Gastrocnemius medialis (tissue), 4 donors: ENCODE data around the gene DNAI4. TPM values are rescaled to one million over a fixed set of nuclear protein-coding genes. Genes with fewer than 3 reads are reported as not detected.

ENCODE experiments used
- ATAC-seq, 2 donors: fragments of 150-250 bp; one replicate each; pipeline ENCODE4 v1.9.1; 2016
- DNase-seq, 2 donors: peaks; one replicate each; pipeline ENCODE4 v3.0.0-alpha.2; 2019
- H3K27ac ChIP-seq, 4 donors: fragments of 200-600 bp; sonication (generic); 1 replicate in 1 of 4; 2 replicates in 3 of 4; pipeline ENCODE4 v1.5.1; 2016 to 2018; ENCODE audit warnings: mild to moderate bottlenecking in 2 of 4, moderate library complexity in 1 of 4
- H3K27me3 ChIP-seq, 3 donors: fragments of 200-600 bp; sonication (generic) in 2 of 3; 1 replicate in 1 of 3; 2 replicates in 2 of 3; pipeline versions ENCODE4 v1.5.1 to v1.6.0; 2016 to 2019; ENCODE audit warnings: mild to moderate bottlenecking in 1 of 3, moderate library complexity in 1 of 3
- H3K36me3 ChIP-seq, 2 donors: fragments of 200-600 bp; sonication (generic) in 1 of 2; one replicate each; pipeline ENCODE4 v1.5.1; 2017 to 2018
- H3K4me1 ChIP-seq, 2 donors: fragments of 200-600 bp; sonication (generic) in 1 of 2; one replicate each; pipeline ENCODE4 v1.5.1; 2016 to 2017; ENCODE audit warnings: mild to moderate bottlenecking in 2 of 2
- H3K4me3 ChIP-seq, 4 donors: fragments of 200-600 bp; sonication (generic) in 3 of 4; 1 replicate in 1 of 4; 2 replicates in 3 of 4; pipeline ENCODE4 v1.5.1; 2016 to 2019; ENCODE audit warnings: mild to moderate bottlenecking in 2 of 4
- H3K9me3 ChIP-seq, 3 donors: fragments of 200-600 bp; sonication (generic) in 2 of 3; 1 replicate in 1 of 3; 2 replicates in 2 of 3; pipeline ENCODE4 v1.5.1; 2016 to 2019
- POLR2A ChIP-seq, 2 donors: fragments of 450-650 bp; IDR thresholded peaks; one replicate each; pipeline ENCODE4 v1.6.1; 2017; ENCODE audit warnings: antibody characterized with exemption in 2 of 2, mild to moderate bottlenecking in 2 of 2, moderate library complexity in 2 of 2
- in situ Hi-C, 4 donors: fragments of 200-750 bp; cut with MboI; loops; one replicate each; pipeline versions ENCODE4 v1.15.0 to v1.8.0; 2017; ENCODE audit warnings: low sequenced_read_pairs in 4 of 4
- intact Hi-C: fragments of 100-400 bp; cut with DNase I; formaldehyde crosslinking; loops from one replicate; pipeline ENCODE4 v1.15.1; 2023; ENCODE audit warnings: low total_unique reads
- total RNA-seq, 4 donors: library from RNA; depleted of rRNA; stranded (reverse); fragments of >200 nt; gene quantifications; one replicate each; pipeline versions ENCODE4 v1.1.0 to v1.2.3, GENCODE V29; 2016
- TF ChIP-seq, protein P1 (sequence below), 5 experiments: fragments of 450-650 bp in 3 of 5; fragments of 200-600 bp in 2 of 5; sonication (generic) in 2 of 5; IDR thresholded peaks in 4 of 5; conservative IDR thresholded peaks in 1 of 5; 1 replicate in 4 of 5; 2 replicates in 1 of 5; pipeline ENCODE4 v1.5.1; 2016 to 2019; ENCODE audit warnings: antibody characterized with exemption in 5 of 5, mild to moderate bottlenecking in 3 of 5, moderate library complexity in 3 of 5

Gene DNAI4
- total RNA-seq, 4 donors from 2014 or later = 0.19 to 0.41 (median 0.29) TPM; not detected in 1

DNA sequence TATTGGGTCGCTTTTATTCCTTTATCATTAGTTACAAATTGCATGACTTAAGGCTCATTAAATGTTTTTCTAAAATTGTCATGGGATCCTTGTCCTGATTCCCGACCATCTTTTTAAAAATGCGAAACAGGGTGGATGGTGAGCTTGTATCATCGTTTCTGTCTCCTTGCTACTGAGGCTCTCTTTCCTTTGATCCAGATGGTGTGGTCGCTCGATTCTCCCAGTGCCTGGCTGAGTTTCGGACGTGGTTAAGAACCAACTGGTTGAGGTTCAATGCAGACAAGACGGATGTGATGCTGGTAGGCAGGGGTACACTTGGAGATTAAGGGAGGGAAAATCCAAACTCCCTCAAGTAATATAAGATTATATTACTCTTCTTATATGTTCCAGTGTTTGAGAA lies 1.3 kb upstream of the DNAI4 start:
- in situ Hi-C loops = loop anchor here in 1 of 4 donors (25.0 kb wide), 1 partner anchor 589 kb away; no protein-coding TSS in a partner anchor
- Histone ChIP-seq H3K27me3 (no peaks in the 10 kb centered on the region), H3K36me3 (no peaks in the 10 kb centered on the region), H3K4me3 (peak overlapping the region; percentile 69 to 96 (median 86)), H3K27ac (peak overlapping the region; percentile 85 to 97 (median 92)), H3K9me3 (no peaks in the 10 kb centered on the region), H3K4me1 (peaks cover 30 to 39% of the 10 kb centered on the region in 2 donors)
- no peak for ATAC-seq
- intact Hi-C loops = loop anchor here (5.0 to 10.0 kb wide), 2 partner anchors 509 to 1504 kb away; partner anchors contain the start of genes LEPR, LEPROT and SERBP1
- DNase-seq = no peak
- TF ChIP-seq, protein P1, sequence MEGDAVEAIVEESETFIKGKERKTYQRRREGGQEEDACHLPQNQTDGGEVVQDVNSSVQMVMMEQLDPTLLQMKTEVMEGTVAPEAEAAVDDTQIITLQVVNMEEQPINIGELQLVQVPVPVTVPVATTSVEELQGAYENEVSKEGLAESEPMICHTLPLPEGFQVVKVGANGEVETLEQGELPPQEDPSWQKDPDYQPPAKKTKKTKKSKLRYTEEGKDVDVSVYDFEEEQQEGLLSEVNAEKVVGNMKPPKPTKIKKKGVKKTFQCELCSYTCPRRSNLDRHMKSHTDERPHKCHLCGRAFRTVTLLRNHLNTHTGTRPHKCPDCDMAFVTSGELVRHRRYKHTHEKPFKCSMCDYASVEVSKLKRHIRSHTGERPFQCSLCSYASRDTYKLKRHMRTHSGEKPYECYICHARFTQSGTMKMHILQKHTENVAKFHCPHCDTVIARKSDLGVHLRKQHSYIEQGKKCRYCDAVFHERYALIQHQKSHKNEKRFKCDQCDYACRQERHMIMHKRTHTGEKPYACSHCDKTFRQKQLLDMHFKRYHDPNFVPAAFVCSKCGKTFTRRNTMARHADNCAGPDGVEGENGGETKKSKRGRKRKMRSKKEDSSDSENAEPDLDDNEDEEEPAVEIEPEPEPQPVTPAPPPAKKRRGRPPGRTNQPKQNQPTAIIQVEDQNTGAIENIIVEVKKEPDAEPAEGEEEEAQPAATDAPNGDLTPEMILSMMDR (IDR thresholded peaks at IDR 0.05 in 4 of 5, conservative IDR thresholded peaks at IDR 0.05 in 1 of 5) = no peak
- no peak for TF ChIP-seq POLR2A (IDR thresholded peaks at IDR 0.05)

DNA sequence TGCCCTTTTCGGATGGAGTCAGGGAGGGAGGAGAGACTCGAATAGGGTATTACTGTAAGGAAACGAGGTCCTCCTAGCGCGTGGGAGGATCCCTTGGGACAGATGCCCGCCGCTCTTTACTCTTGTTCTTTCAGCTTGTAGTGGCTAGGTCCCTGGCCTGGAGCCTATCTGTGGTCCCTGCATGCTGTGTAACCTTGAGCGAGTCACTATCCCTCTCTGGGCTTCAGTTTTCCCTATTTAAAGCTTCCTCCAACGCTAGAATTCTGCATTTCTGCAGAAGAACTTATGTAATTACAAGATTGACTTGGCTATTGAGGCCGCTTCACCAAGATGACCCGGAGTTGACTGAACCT lies 878 bp upstream of the DNAI4 start:
- Histone ChIP-seq H3K27ac (peak overlapping the region; percentile 85 to 97 (median 92)), H3K4me3 (peak overlapping the region; percentile 69 to 96 (median 86)), H3K9me3 (no peaks in the 10 kb centered on the region), H3K36me3 (no peaks in the 10 kb centered on the region), H3K4me1 (peaks cover 29 to 35% of the 10 kb centered on the region in 2 donors), H3K27me3 (no peaks in the 10 kb centered on the region)
- TF ChIP-seq, protein P1 (IDR thresholded peaks at IDR 0.05 in 4 of 5, conservative IDR thresholded peaks at IDR 0.05 in 1 of 5) = peak in 2 of 5 experiments; percentile 5 to 8
- TF ChIP-seq POLR2A (IDR thresholded peaks at IDR 0.05) = no peak
- intact Hi-C loops (loop anchor here (5.0 to 10.0 kb wide), 2 partner anchors 509 to 1503 kb away; partner anchors contain the start of genes LEPR, LEPROT and SERBP1), in situ Hi-C loops (loop anchor here in 1 of 4 donors (25.0 kb wide), 1 partner anchor 588 kb away; no protein-coding TSS in a partner anchor)
- peak; percentile 8 to 12 for ATAC-seq
- no peak for DNase-seq

DNA sequence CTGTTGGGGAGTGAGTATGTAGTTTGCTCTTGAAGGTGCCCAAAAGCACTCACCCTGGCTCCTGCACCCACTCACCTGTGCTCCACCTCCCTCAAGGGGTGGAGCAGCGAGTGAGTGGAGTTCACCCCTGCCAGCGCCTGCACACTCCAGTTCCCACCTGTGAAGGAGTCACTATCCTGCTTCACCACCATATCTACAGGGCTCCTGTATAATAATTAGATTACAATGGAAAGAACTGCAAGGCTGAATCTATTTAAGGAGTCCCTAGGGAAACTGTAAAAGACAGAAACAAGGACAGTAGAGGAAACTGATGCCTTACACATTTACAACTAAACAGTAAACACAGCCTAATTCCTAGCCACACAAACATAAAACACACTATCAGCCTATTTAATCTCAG lies 4.1 kb downstream of the DNAI4 start:
- DNase-seq = no peak
- H3K9me3 ChIP-seq = no peaks in the 10 kb centered on the region
- H3K36me3 ChIP-seq = no peaks in the 10 kb centered on the region
- no peak overlapping the region for H3K4me3 ChIP-seq
- no peaks in the 10 kb centered on the region for H3K27me3 ChIP-seq
- H3K27ac ChIP-seq = no peak overlapping the region
- H3K4me1 ChIP-seq = peaks cover 14 to 15% of the 10 kb centered on the region in 2 donors
- intact Hi-C loops = loop anchor here (10.0 kb wide), 1 partner anchor 514 kb away; the partner anchor contains the start of gene SERBP1
- in situ Hi-C loops = no loop called here
- no peak for TF ChIP-seq POLR2A (IDR thresholded peaks at IDR 0.05)
- TF ChIP-seq, protein P1 (IDR thresholded peaks at IDR 0.05 in 4 of 5, conservative IDR thresholded peaks at IDR 0.05 in 1 of 5) = no peak
- no peak for ATAC-seq

DNA sequence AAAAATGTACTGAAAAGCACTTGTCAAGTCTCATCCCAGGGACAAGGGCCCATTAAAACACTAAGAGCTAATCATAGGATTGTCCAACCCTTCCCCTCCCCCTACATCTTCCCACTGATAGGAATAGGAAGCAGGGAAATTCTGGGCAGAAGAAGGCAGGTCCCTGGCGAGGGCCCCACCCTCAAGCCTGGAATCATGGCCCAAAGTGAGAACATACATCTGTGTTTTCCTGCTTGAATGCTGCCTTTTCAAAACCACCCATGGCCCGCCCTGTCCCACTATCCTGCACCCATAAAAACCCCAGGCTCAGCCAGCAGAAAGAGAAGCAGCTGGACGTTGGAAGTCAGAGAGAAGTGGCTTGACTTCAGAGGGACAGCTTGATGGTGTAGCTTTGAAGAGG lies 4.8 kb downstream of the DNAI4 start:
- Histone ChIP-seq H3K9me3 (no peaks in the 10 kb centered on the region), H3K4me3 (no peak overlapping the region), H3K27ac (no peak overlapping the region), H3K4me1 (peaks cover 14% of the 10 kb centered on the region in 2 donors), H3K36me3 (no peaks in the 10 kb centered on the region), H3K27me3 (no peaks in the 10 kb centered on the region)
- ATAC-seq (no peak), DNase-seq (no peak)
- in situ Hi-C loops (no loop called here), intact Hi-C loops (loop anchor here (10.0 kb wide), 1 partner anchor 515 kb away; the partner anchor contains the start of gene SERBP1)
- TF ChIP-seq POLR2A (IDR thresholded peaks at IDR 0.05) = no peak
- TF ChIP-seq, protein P1 (IDR thresholded peaks at IDR 0.05 in 4 of 5, conservative IDR thresholded peaks at IDR 0.05 in 1 of 5) = no peak
